ENCODE measurements around the gene CRTAC1.

- no peak for TF ChIP-seq CTCF (IDR thresholded peaks at IDR 0.05)
- TF ChIP-seq POLR2AphosphoS5 (IDR thresholded peaks at IDR 0.05) = no peak
- TF ChIP-seq POLR2A (IDR thresholded peaks at IDR 0.05) = no peak
Measured at GRCh38 chr10:97842656-97843280, 187.7 kb downstream of the CRTAC1 start.
